H1 (cell line): Measurements from ENCODE around the gene MACIR.
A peak's percentile ranks its signal among the peaks of the same experiment; 100 is the strongest.

Experiments
- CBX5 ChIP-seq: fragments of 300-800, 300-1000 bp; sonication (generic); IDR thresholded peaks from 2 replicates; pipeline ENCODE4 v1.7.1; 2016; ENCODE audit warnings: antibody characterized with exemption, low read length, low read depth
- CHD2 ChIP-seq: IDR thresholded peaks from 2 replicates; pipeline ENCODE4 v1.6.1; 2012; ENCODE audit warnings: low read length, improper control_type of control experiment
- CREB1 ChIP-seq: IDR thresholded peaks from 2 replicates; pipeline ENCODE4 v1.6.1; 2012; ENCODE audit warnings: inconsistent platforms
- EZH2 ChIP-seq: fragments of 200-600 bp; sonication (generic); IDR thresholded peaks from 2 replicates; pipeline ENCODE4 v1.7.1; 2012; ENCODE audit warnings: low read depth, mild to moderate bottlenecking, moderate library complexity, low read length, inconsistent platforms; ENCODE audit not compliant: severe bottlenecking
- HDAC6 ChIP-seq: IDR thresholded peaks from one replicate; pipeline ENCODE4 v1.7.1; 2012; ENCODE audit warnings: low read depth, mild to moderate bottlenecking, inconsistent platforms, low read length, moderate library complexity
- JUN ChIP-seq: IDR thresholded peaks from 2 replicates; pipeline ENCODE4 v1.6.1; 2011; ENCODE audit warnings: low read depth, mild to moderate bottlenecking, improper control_type of control experiment, low read length
- MAX ChIP-seq: IDR thresholded peaks from 2 replicates; pipeline ENCODE4 v1.6.1; 2012; ENCODE audit warnings: inconsistent platforms
- POLR2A ChIP-seq, 2 experiments: IDR thresholded peaks; 1 replicate in 1 of 2; 2 replicates in 1 of 2; pipeline ENCODE4 v1.6.1; 2011; ENCODE audit warnings: low read depth in 2 of 2, low read length in 2 of 2, mild to moderate bottlenecking in 2 of 2; ENCODE audit errors: control extremely low read depth in 1 of 2
- POLR2AphosphoS5 ChIP-seq: IDR thresholded peaks from 2 replicates; pipeline ENCODE4 v1.6.1; 2011; ENCODE audit warnings: low read depth, low read length
- RBBP5 ChIP-seq: IDR thresholded peaks from 2 replicates; pipeline ENCODE4 v1.7.1; 2012; ENCODE audit warnings: low read depth, mild to moderate bottlenecking, inconsistent platforms, low read length, moderate library complexity, borderline replicate concordance
- SIN3A ChIP-seq, 2 experiments: IDR thresholded peaks in 1 of 2; conservative IDR thresholded peaks in 1 of 2; 2 replicates each; pipeline ENCODE4 v1.6.1; 2011 to 2012; ENCODE audit warnings: low read length in 2 of 2, improper control_type of control experiment in 1 of 2, low read depth in 1 of 2, mild to moderate bottlenecking in 1 of 2
- TF ChIP-seq, protein P1 (sequence below), 3 experiments: IDR thresholded peaks; 1 replicate in 2 of 3; 2 replicates in 1 of 3; pipeline versions ENCODE4 v1.5.1 to v1.6.1; 2011; ENCODE audit warnings: low read length in 3 of 3, mild to moderate bottlenecking in 3 of 3, inconsistent platforms in 2 of 3, low read depth in 1 of 3, moderate library complexity in 1 of 3; ENCODE audit not compliant: insufficient read depth in 1 of 3; ENCODE audit errors: control extremely low read depth in 1 of 3
- TF ChIP-seq, protein P2 (sequence below): IDR thresholded peaks from 2 replicates; pipeline ENCODE4 v1.6.1; 2011; ENCODE audit warnings: low read depth, mild to moderate bottlenecking, low read length; ENCODE audit not compliant: insufficient read depth

GRCh38 chr5:103232393-103232999 is 26.1 kb upstream of the MACIR start:
- TF ChIP-seq, protein P1, sequence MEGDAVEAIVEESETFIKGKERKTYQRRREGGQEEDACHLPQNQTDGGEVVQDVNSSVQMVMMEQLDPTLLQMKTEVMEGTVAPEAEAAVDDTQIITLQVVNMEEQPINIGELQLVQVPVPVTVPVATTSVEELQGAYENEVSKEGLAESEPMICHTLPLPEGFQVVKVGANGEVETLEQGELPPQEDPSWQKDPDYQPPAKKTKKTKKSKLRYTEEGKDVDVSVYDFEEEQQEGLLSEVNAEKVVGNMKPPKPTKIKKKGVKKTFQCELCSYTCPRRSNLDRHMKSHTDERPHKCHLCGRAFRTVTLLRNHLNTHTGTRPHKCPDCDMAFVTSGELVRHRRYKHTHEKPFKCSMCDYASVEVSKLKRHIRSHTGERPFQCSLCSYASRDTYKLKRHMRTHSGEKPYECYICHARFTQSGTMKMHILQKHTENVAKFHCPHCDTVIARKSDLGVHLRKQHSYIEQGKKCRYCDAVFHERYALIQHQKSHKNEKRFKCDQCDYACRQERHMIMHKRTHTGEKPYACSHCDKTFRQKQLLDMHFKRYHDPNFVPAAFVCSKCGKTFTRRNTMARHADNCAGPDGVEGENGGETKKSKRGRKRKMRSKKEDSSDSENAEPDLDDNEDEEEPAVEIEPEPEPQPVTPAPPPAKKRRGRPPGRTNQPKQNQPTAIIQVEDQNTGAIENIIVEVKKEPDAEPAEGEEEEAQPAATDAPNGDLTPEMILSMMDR (IDR thresholded peaks at IDR 0.05; ENCODE audit: control extremely low read depth in 1 of 3, insufficient read depth in 1 of 3, low read depth in 1 of 3, low read length in 3 of 3), result peak in 2 of 3 experiments; percentile 47 to 62; a peak in 2 of 4 replicates
- TF ChIP-seq CREB1 (no peak), CHD2 (no peak), SIN3A (conservative IDR thresholded peaks at IDR 0.05 in 1 of 2, IDR thresholded peaks at IDR 0.05 in 1 of 2; ENCODE audit: low read depth in 1 of 2, low read length in 2 of 2) (no peak), JUN (no peak), HDAC6 (no peak), EZH2 (no peak), MAX (no peak), POLR2AphosphoS5 (no peak), CBX5 (no peak), RBBP5 (no peak), POLR2A (IDR thresholded peaks at IDR 0.05; ENCODE audit: control extremely low read depth in 1 of 2, low read depth in 2 of 2, low read length in 2 of 2) (no peak)
- TF ChIP-seq, protein P2, sequence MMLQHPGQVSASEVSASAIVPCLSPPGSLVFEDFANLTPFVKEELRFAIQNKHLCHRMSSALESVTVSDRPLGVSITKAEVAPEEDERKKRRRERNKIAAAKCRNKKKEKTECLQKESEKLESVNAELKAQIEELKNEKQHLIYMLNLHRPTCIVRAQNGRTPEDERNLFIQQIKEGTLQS, result no peak
